CD14-positive monocyte (primary cell): ENCODE data around the gene CENPS. TPM values are rescaled to one million over a fixed set of nuclear protein-coding genes. Genes with fewer than 3 reads are reported as not detected.

Source experiments
- DNase-seq, 3 donors: peaks; one replicate each; pipeline ENCODE4 v3.0.0-alpha.2; 2011 to 2022
- H2AFZ ChIP-seq: 2 replicates; pipeline ENCODE4 v1.6.0; 2012; ENCODE audit warnings: mild to moderate bottlenecking, low read depth, low read length, inconsistent platforms; ENCODE audit not compliant: insufficient read depth, poor library complexity, severe bottlenecking
- H3K27ac ChIP-seq, 2 donors: 1 replicate in 1 of 2; 2 replicates in 1 of 2; pipeline ENCODE4 v1.5.1; 2012 to 2013; ENCODE audit warnings: low read length in 2 of 2, control low read depth in 1 of 2, inconsistent platforms in 1 of 2, low read depth in 1 of 2, mild to moderate bottlenecking in 1 of 2
- H3K27me3 ChIP-seq, 2 donors: one replicate each; pipeline versions ENCODE4 v1.6.0 to v1.6.1; 2011 to 2013; ENCODE audit warnings: low read length in 2 of 2; ENCODE audit not compliant: control insufficient read depth in 2 of 2, insufficient read depth in 2 of 2
- H3K36me3 ChIP-seq, 2 donors: replicated peaks in 1 of 2; 1 replicate in 1 of 2; 2 replicates in 1 of 2; pipeline versions ENCODE4 v1.5.1 to v1.6.1; 2012 to 2013; ENCODE audit warnings: low read length in 2 of 2, control low read depth in 1 of 2, inconsistent platforms in 1 of 2, mild to moderate bottlenecking in 1 of 2; ENCODE audit not compliant: insufficient read depth in 2 of 2, control insufficient read depth in 1 of 2
- H3K4me1 ChIP-seq, 2 donors: 1 replicate in 1 of 2; 2 replicates in 1 of 2; pipeline versions ENCODE4 v1.5.1 to v1.6.1; 2012 to 2013; ENCODE audit warnings: low read length in 2 of 2, control low read depth in 1 of 2, inconsistent platforms in 1 of 2, mild to moderate bottlenecking in 1 of 2, moderate library complexity in 1 of 2; ENCODE audit not compliant: insufficient read depth in 2 of 2, control insufficient read depth in 1 of 2
- H3K4me2 ChIP-seq: replicated peaks from 2 replicates; pipeline ENCODE3; 2012; ENCODE audit warnings: low read length, moderate library complexity, mild to moderate bottlenecking; ENCODE audit not compliant: poor library complexity, severe bottlenecking; ENCODE audit errors: extremely low read depth
- H3K4me3 ChIP-seq, 3 experiments: fragments of 200-600 bp in 1 of 3; sonication (generic) in 1 of 3; replicated peaks in 1 of 3; 1 replicate in 2 of 3; 2 replicates in 1 of 3; pipeline ENCODE4 v1.5.1; 2011 to 2013; ENCODE audit warnings: low read length in 3 of 3, mild to moderate bottlenecking in 3 of 3, control low read depth in 2 of 3, low read depth in 2 of 3, inconsistent platforms in 1 of 3, moderate library complexity in 1 of 3
- H3K79me2 ChIP-seq: 2 replicates; pipeline ENCODE4 v1.6.0; 2012; ENCODE audit warnings: mild to moderate bottlenecking, control low read depth, inconsistent platforms, low read length, moderate library complexity; ENCODE audit not compliant: insufficient read depth
- H3K9ac ChIP-seq: 2 replicates; pipeline ENCODE4 v1.6.0; 2017; ENCODE audit warnings: low read length, mild to moderate bottlenecking; ENCODE audit not compliant: insufficient read depth, poor library complexity, severe bottlenecking
- H3K9me3 ChIP-seq, 2 donors: replicated peaks in 1 of 2; 1 replicate in 1 of 2; 2 replicates in 1 of 2; pipeline versions ENCODE4 v1.5.1 to v1.6.1; 2012 to 2013; ENCODE audit warnings: low read length in 2 of 2, control low read depth in 1 of 2; ENCODE audit not compliant: control insufficient read depth in 1 of 2, insufficient read depth in 1 of 2
- H4K20me1 ChIP-seq: 2 replicates; pipeline ENCODE4 v1.6.0; 2012; ENCODE audit warnings: mild to moderate bottlenecking, low read length, control low read depth, moderate library complexity; ENCODE audit not compliant: insufficient read depth
- H3K27ac Mint-ChIP-seq, 7 donors: one replicate each; pipeline ENCODE4 v1.8.0; 2020; ENCODE audit warnings: mild to moderate bottlenecking in 7 of 7, mixed read lengths in 7 of 7, moderate library complexity in 6 of 7, inconsistent platforms in 2 of 7
- H3K27me3 Mint-ChIP-seq, 3 donors: one replicate each; pipeline ENCODE4 v1.8.0; 2021 to 2022; ENCODE audit warnings: low read depth in 3 of 3, mild to moderate bottlenecking in 3 of 3, mixed read lengths in 3 of 3, moderate library complexity in 3 of 3, inconsistent platforms in 1 of 3
- H3K36me3 Mint-ChIP-seq, 2 donors: one replicate each; pipeline ENCODE4 v1.8.0; 2020; ENCODE audit warnings: mixed read lengths in 2 of 2, inconsistent platforms in 1 of 2, mild to moderate bottlenecking in 1 of 2
- H3K4me1 Mint-ChIP-seq: one replicate; pipeline ENCODE4 v1.8.0; 2020; ENCODE audit warnings: mild to moderate bottlenecking, mixed read lengths
- H3K4me3 Mint-ChIP-seq, 2 donors: one replicate each; pipeline ENCODE4 v1.8.0; 2020; ENCODE audit warnings: mild to moderate bottlenecking in 2 of 2, mixed read lengths in 2 of 2, moderate library complexity in 1 of 2
- H3K9me3 Mint-ChIP-seq, 7 donors: one replicate each; pipeline ENCODE4 v1.8.0; 2020 to 2022; ENCODE audit warnings: mixed read lengths in 7 of 7, mild to moderate bottlenecking in 6 of 7, moderate library complexity in 6 of 7, inconsistent platforms in 2 of 7
- WGBS: methylation state at CpG from one replicate; pipeline ENCODE4 v1.1.5; 2013; ENCODE audit warnings: missing lambda C conversion rate; ENCODE audit not compliant: insufficient coverage; 5-methylcytosine and 5-hydroxymethylcytosine counted together
- intact Hi-C, 2 donors: fragments of 100-400 bp; cut with micrococcal nuclease; formaldehyde crosslinking; loops; one replicate each; pipeline versions ENCODE4 v1.15.0 to v1.15.1; 2023
- polyA plus RNA-seq, 3 donors: library from polyadenylated mRNA; depleted of rRNA in 1 of 3; unstranded in 2 of 3; stranded (reverse) in 1 of 3; fragments of 300-500 nt in 2 of 3; fragments of >200 nt in 1 of 3; fragmentation: Illumina TruSeq in 2 of 3; gene quantifications; 1 replicate in 2 of 3; 2 replicates in 1 of 3; pipeline ENCODE4 v1.2.3, GENCODE V29; 2012 to 2021
- TF ChIP-seq, protein P1 (sequence below): fragments of 200-600 bp; IDR thresholded peaks from one replicate; pipeline ENCODE4 v1.8.0; 2022; ENCODE audit warnings: antibody characterized with exemption, mild to moderate bottlenecking

CENPS gene
- polyA plus RNA-seq, 3 donors: 0.48 to 3.5 (median 2.5) TPM

GRCh38 chr1:10479296-10479695 lies 49.1 kb downstream of the CENPS start:
- H3K36me3 ChIP-seq: peaks cover 0 to 10% of the 10 kb centered on the region in 2 donors
- no peak overlapping the region for H3K4me2 ChIP-seq
- no peak overlapping the region for H2AFZ ChIP-seq
- Mint-ChIP-seq H3K4me1 (peaks cover 72% of the 10 kb centered on the region), H3K4me3 (no peak overlapping the region), H3K9me3 (no peaks in the 10 kb centered on the region), H3K27ac (peak overlapping the region in 1 of 7 donors; percentile 26), H3K36me3 (peaks cover 4 to 7% of the 10 kb centered on the region in 2 donors), H3K27me3 (no peaks in the 10 kb centered on the region)
- H3K27me3 ChIP-seq: no peaks in the 10 kb centered on the region
- no peak overlapping the region for H3K27ac ChIP-seq
- no peaks in the 10 kb centered on the region for H3K9me3 ChIP-seq
- intact Hi-C loops: loop anchor here in 1 of 2 donors (10.0 kb wide), 1 partner anchor 94 kb away; no protein-coding TSS in a partner anchor
- no peak for DNase-seq
- peaks cover 33 to 61% of the 10 kb centered on the region in 2 donors for H3K4me1 ChIP-seq
- 80% methylated on average over 3 of the region's 8 CpGs for WGBS
- peaks cover 95% of the 10 kb centered on the region for H3K79me2 ChIP-seq
- H3K9ac ChIP-seq: no peak overlapping the region
- H3K4me3 ChIP-seq: no peak overlapping the region
- TF ChIP-seq, protein P1, sequence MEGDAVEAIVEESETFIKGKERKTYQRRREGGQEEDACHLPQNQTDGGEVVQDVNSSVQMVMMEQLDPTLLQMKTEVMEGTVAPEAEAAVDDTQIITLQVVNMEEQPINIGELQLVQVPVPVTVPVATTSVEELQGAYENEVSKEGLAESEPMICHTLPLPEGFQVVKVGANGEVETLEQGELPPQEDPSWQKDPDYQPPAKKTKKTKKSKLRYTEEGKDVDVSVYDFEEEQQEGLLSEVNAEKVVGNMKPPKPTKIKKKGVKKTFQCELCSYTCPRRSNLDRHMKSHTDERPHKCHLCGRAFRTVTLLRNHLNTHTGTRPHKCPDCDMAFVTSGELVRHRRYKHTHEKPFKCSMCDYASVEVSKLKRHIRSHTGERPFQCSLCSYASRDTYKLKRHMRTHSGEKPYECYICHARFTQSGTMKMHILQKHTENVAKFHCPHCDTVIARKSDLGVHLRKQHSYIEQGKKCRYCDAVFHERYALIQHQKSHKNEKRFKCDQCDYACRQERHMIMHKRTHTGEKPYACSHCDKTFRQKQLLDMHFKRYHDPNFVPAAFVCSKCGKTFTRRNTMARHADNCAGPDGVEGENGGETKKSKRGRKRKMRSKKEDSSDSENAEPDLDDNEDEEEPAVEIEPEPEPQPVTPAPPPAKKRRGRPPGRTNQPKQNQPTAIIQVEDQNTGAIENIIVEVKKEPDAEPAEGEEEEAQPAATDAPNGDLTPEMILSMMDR: no peak
- H4K20me1 ChIP-seq: peaks cover 5% of the 10 kb centered on the region

- Mint-ChIP-seq H3K9me3 (peaks cover 0 to 4% (median under 1%) of the 10 kb centered on the region in 7 donors), H3K4me1 (peaks cover 73% of the 10 kb centered on the region), H3K36me3 (peaks cover 4 to 7% of the 10 kb centered on the region in 2 donors), H3K27ac (peak overlapping the region in 6 of 7 donors; percentile 8 to 77 (median 68)), H3K4me3 (peak overlapping the region in 1 of 2 donors; percentile 35), H3K27me3 (no peaks in the 10 kb centered on the region)
- DNase-seq: no peak
- Histone ChIP-seq H2AFZ (no peak overlapping the region), H4K20me1 (no peaks in the 10 kb centered on the region), H3K4me2 (no peak overlapping the region), H3K27me3 (no peaks in the 10 kb centered on the region), H3K4me1 (peaks cover 33 to 60% of the 10 kb centered on the region in 2 donors), H3K9me3 (peaks cover 0 to 4% of the 10 kb centered on the region in 2 donors), H3K79me2 (peaks cover 96% of the 10 kb centered on the region), H3K9ac (no peak overlapping the region), H3K36me3 (peaks cover 0 to 10% of the 10 kb centered on the region in 2 donors), H3K4me3 (no peak overlapping the region), H3K27ac (peak overlapping the region in 1 of 2 donors; percentile 36)
- TF ChIP-seq, protein P1: no peak
- intact Hi-C loops: no loop called here
- WGBS: no CpG with 5 or more reads among the region's 2 CpGs
Measured at GRCh38 chr1:10480614-10481013, 50.4 kb downstream of the CENPS start.
